Keratinocyte (primary cell): Measurements from ENCODE around the gene RTN4R.

Experiments
- EZH2 ChIP-seq: IDR thresholded peaks from one replicate; pipeline ENCODE4 v1.6.1; 2012; ENCODE audit warnings: inconsistent platforms, mild to moderate bottlenecking, low read length, moderate library complexity
- TF ChIP-seq, protein P1 (sequence below), 3 experiments: IDR thresholded peaks in 1 of 3; conservative IDR thresholded peaks in 1 of 3; optimal IDR thresholded peaks in 1 of 3; 2 replicates in 2 of 3; 3 replicates in 1 of 3; pipeline versions ENCODE3 to v1.5.1; 2011; ENCODE audit warnings: low read length in 3 of 3, mild to moderate bottlenecking in 3 of 3, moderate library complexity in 2 of 3, control low read depth in 1 of 3, inconsistent platforms in 1 of 3; ENCODE audit not compliant: insufficient read depth in 2 of 3; ENCODE audit errors: extremely low read depth in 1 of 3

GRCh38 chr22:20229916-20230775 is 38.0 kb downstream of the RTN4R start:
- TF ChIP-seq, protein P1, sequence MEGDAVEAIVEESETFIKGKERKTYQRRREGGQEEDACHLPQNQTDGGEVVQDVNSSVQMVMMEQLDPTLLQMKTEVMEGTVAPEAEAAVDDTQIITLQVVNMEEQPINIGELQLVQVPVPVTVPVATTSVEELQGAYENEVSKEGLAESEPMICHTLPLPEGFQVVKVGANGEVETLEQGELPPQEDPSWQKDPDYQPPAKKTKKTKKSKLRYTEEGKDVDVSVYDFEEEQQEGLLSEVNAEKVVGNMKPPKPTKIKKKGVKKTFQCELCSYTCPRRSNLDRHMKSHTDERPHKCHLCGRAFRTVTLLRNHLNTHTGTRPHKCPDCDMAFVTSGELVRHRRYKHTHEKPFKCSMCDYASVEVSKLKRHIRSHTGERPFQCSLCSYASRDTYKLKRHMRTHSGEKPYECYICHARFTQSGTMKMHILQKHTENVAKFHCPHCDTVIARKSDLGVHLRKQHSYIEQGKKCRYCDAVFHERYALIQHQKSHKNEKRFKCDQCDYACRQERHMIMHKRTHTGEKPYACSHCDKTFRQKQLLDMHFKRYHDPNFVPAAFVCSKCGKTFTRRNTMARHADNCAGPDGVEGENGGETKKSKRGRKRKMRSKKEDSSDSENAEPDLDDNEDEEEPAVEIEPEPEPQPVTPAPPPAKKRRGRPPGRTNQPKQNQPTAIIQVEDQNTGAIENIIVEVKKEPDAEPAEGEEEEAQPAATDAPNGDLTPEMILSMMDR (optimal IDR thresholded peaks at IDR 0.05 in 1 of 3, IDR thresholded peaks at IDR 0.05 in 1 of 3, conservative IDR thresholded peaks at IDR 0.05 in 1 of 3; ENCODE audit: extremely low read depth in 1 of 3, insufficient read depth in 2 of 3, low read length in 3 of 3) = no peak
- no peak for TF ChIP-seq EZH2
